ENCODE measurements around the gene ADAMTS17.

GRCh38 chr15:100298257-100298656 lies 43.5 kb downstream of the ADAMTS17 start:
- no peak for TF ChIP-seq CTCF (IDR thresholded peaks at IDR 0.05)
- no peak for TF ChIP-seq POLR2A (IDR thresholded peaks at IDR 0.05)
